ENCODE data around the gene PEPD. TPM values are rescaled to one million over a fixed set of nuclear protein-coding genes. Genes with fewer than 3 reads are reported as not detected.

PEPD gene
- total and polyA plus RNA-seq, 10 of the 15 experiments (the other 5 are each of a cell fraction or from before 2014, with no cell fraction given) = 1.4 to 52.0 (median 20.2) TPM

DNA sequence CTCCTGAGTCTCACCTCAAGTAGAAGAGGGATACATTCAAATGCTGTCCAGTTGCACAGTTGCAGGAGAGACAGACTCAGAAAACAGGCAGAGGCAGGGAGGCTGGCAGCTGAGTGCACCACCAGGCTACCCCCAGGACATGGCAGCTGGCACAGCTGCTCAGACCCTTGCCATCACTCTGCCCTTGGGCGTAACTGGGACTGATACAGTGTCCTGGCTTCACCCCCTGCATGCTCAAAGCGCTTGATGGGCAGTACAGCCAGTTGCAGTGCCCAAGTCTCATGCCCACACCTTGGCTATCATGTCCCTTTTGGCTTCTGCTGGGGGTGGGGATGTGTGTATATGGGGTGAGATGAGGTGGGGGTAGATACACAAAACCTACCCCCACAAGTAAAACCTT lies 5.5 kb upstream of the PEPD start (continued):
- TF ChIP-seq, protein P1, sequence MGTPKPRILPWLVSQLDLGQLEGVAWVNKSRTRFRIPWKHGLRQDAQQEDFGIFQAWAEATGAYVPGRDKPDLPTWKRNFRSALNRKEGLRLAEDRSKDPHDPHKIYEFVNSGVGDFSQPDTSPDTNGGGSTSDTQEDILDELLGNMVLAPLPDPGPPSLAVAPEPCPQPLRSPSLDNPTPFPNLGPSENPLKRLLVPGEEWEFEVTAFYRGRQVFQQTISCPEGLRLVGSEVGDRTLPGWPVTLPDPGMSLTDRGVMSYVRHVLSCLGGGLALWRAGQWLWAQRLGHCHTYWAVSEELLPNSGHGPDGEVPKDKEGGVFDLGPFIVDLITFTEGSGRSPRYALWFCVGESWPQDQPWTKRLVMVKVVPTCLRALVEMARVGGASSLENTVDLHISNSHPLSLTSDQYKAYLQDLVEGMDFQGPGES (IDR thresholded peaks at IDR 0.05) = no peak
- TF ChIP-seq MLLT1 (IDR thresholded peaks at IDR 0.05) = no peak
- no peak for TF ChIP-seq SKIL (IDR thresholded peaks at IDR 0.05; ENCODE audit: low read depth, poor library complexity, severe bottlenecking)

DNA sequence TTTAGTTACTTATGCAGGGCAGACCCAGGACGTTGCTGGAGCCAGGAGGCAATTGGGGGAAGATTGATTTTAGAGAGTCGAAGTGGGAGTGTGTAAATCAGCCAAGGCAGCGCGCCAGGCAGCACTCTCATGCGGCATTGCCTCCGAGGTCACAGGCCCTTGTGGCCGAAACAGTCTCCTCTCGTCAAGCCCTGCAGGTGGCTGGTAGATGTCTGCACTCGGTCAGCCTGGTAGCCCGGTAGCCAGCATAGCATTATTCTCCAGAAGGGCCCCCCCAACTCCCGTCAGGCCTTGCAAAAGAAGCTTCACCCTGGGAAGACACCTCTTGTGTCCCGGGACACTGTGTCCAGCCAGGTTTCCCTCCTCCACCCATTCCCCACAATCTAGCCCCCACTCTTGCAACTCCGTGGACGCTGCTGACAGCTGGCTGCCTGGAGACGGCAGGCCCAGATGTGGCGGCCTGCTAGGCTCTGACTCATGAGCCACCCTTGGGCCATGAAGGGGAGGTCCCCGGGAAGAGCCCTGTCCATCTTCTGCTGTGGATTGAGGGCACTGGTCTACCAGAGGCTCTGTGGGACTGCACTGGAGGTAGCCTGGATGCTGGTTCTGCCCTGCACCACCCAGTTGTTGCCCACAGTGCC lies 2.6 kb upstream of the PEPD start:
- intact Hi-C loops (cut with micrococcal nuclease; ENCODE audit: unreplicated experiment) (no loop called here), in situ Hi-C loops (cut with MboI) (no loop called here)
- POLR2A ChIA-PET = no interaction called here
- Histone ChIP-seq H3K4me1 (ENCODE audit: control insufficient read depth, insufficient read depth, low read length) (peaks cover 5% of the 10 kb centered on the region), H3K9me3 (replicated peaks; ENCODE audit: control insufficient read depth, insufficient read depth, low read length) (no peaks in the 10 kb centered on the region), H3K27ac (ENCODE audit: control insufficient read depth, insufficient read depth) (no peak overlapping the region), H3K36me3 (ENCODE audit: control insufficient read depth in 2 of 2, insufficient read depth in 2 of 2, low read length in 1 of 2) (no peaks in the 10 kb centered on the region), H3K27me3 (replicated peaks in 1 of 2; ENCODE audit: control insufficient read depth in 2 of 2, insufficient read depth in 2 of 2, low read length in 1 of 2) (no peaks in the 10 kb centered on the region; a peak in 1 of 4 replicates), H3K79me2 (ENCODE audit: control insufficient read depth, insufficient read depth, low read length) (no peaks in the 10 kb centered on the region), H3K4me2 (ENCODE audit: control insufficient read depth, insufficient read depth) (no peak overlapping the region), H4K20me1 (ENCODE audit: control insufficient read depth, insufficient read depth) (no peaks in the 10 kb centered on the region), H3K4me3 (no peak overlapping the region), H2AFZ (ENCODE audit: control insufficient read depth, low read depth, low read length) (no peak overlapping the region), H3K9ac (ENCODE audit: control insufficient read depth, insufficient read depth, low read length) (no peak overlapping the region)
- DNase-seq (ENCODE audit: low read depth, low spot score) = no peak
- SMC1A ChIA-PET (ENCODE audit: uncharacterized antibody, unreplicated experiment) = no interaction called here
- 54% methylated on average over 17 of the region's 17 CpGs for WGBS (ENCODE audit: insufficient coverage, insufficient replicate concordance, low lambda C conversion rate, missing lambda C conversion rate)
- FAIRE-seq = no peak
- TF ChIP-seq ZNF274 (IDR thresholded peaks at IDR 0.05; ENCODE audit: insufficient read depth, insufficient read length) = no peak
- no peak for ATAC-seq
- RAD21 ChIA-PET (ENCODE audit: unreplicated experiment) = no interaction called here
- CTCF ChIA-PET = interaction anchor here (0.7 to 1.1 kb wide), 2 partner anchors 115 to 154 kb away, joined by 3 to 4 read pairs; no protein-coding TSS in a partner anchor
- BruUV-seq (replicated peaks) = no TSS peak
